IPS-18a (cell line): ENCODE measurements around the gene TMSB10.
"Not testable (repeated sequence)": the region's sequence is repeated elsewhere in the genome, so short reads cannot be mapped to it uniquely, and the experiment has no call there.

Experiments used
- H3K27ac ChIP-seq: one replicate; pipeline ENCODE4 v1.5.1; 2013; ENCODE audit warnings: low read length
- H3K27me3 ChIP-seq: one replicate; pipeline ENCODE4 v1.6.1; 2013; ENCODE audit warnings: mild to moderate bottlenecking, low read length; ENCODE audit not compliant: control insufficient read depth, insufficient read depth
- H3K36me3 ChIP-seq: one replicate; pipeline ENCODE4 v1.6.1; 2013; ENCODE audit warnings: low read depth, low read length; ENCODE audit not compliant: control insufficient read depth
- H3K4me1 ChIP-seq: one replicate; pipeline ENCODE4 v1.6.1; 2013; ENCODE audit warnings: low read depth, low read length; ENCODE audit not compliant: control insufficient read depth
- H3K4me3 ChIP-seq: one replicate; pipeline ENCODE4 v1.5.1; 2013; ENCODE audit warnings: low read length
- H3K9ac ChIP-seq: one replicate; pipeline ENCODE4 v1.6.1; 2013; ENCODE audit warnings: mild to moderate bottlenecking, low read length, moderate library complexity
- H3K9me3 ChIP-seq: one replicate; pipeline ENCODE4 v1.6.1; 2013; ENCODE audit warnings: low read depth, low read length; ENCODE audit not compliant: control insufficient read depth

Gene TMSB10

DNA sequence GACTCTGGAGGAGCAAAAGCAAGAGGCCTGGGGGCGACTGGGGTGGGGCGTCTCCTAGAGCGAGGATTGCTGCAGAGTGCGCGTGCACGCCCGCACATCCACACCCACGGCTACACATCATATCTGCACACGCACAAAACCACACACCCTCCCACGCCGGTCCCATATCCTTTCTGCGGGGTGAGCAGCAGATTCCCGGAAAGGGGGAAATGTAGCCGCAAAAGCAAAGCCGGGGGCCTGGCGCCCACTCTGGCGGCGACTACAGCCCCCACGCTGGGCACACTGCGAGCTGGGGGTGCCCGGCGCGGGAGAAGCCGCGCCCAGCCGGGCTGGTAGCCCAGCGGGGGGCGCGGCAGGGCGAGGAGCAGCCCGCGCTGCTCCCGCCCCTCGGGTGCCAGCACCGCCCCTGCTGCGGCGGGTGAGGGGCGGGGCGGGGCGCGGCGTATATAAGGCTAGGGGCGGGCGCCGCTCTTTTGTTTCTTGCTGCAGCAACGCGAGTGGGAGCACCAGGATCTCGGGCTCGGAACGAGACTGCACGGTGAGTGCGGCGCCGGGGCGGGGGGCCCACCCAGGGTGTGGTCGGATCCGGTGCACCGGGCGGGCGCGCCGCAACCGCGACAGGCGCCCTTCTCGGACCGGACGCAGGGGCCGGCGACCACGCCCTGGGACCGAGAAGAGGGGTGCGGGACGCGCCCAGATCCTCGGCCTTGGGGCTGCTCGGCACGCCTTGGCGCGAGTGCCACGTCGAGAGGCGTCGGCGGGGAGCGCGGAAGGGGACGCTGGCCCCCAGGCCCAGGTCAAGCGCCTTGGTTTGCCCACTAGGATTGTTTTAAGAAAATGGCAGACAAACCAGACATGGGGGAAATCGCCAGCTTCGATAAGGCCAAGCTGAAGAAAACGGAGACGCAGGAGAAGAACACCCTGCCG, at the start of gene TMSB10:
TMSB10 (plus strand) TSS at position 476 of the 927 bp plus-strand sequence.
- Histone ChIP-seq H3K36me3 (no peaks in the 10 kb centered on the region), H3K27me3 (peaks cover 16% of the 10 kb centered on the region), H3K27ac (no peak within 1 kb of the TSS), H3K4me3 (peak within 1 kb of the TSS; percentile 90), H3K9me3 (no peaks in the 10 kb centered on the region), H3K9ac (peak within 1 kb of the TSS; percentile 77), H3K4me1 (peaks cover 8% of the 10 kb centered on the region)

DNA sequence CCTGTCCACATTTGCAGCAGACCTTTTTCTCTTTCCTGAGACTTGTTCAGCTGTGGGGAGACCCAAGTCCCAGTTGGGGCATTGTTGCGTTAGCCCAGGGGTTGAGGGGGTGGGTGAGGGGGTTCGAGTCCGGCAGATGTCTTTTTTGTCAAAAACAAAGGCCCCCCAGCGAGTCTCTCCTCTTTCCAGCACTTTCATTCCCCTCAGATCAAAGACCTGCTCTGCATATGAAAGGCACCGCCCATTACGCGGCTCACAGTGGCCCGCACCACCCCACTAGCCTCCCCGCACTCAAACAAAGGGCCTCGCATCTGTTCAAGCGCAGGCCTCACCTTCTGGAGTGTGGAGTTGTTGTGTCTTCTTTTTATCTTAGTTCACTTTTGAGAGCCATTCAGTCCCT, 49.7 kb upstream of the TMSB10 start:
- no peak overlapping the region for H3K27ac ChIP-seq
- no peaks in the 10 kb centered on the region for H3K9me3 ChIP-seq
- H3K4me1 ChIP-seq: peaks cover 15% of the 10 kb centered on the region
- no peaks in the 10 kb centered on the region for H3K36me3 ChIP-seq
- H3K27me3 ChIP-seq: peaks cover 40% of the 10 kb centered on the region
- no peak overlapping the region for H3K9ac ChIP-seq
- H3K4me3 ChIP-seq: peak overlapping the region; percentile 9

DNA sequence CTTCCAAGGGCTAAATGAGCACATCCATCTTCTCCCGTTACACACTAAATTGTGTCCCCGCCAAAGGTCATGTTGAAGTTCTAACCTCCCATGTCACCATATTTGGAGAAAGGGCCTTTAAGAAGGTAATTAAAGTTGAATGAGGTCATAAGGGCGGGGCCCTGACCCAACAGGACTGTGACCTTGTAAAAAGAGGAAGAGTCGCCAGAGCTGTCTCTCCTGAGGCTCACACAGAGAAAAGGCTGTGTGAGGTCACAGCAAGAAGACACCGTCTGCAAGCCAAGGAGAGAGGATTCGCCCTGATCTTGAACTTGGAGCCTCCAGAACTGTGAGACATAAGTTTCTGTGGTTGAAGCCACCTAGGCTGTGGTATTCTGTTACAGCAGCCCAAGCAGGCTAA, 48.7 kb upstream of the TMSB10 start:
- Histone ChIP-seq H3K4me1 (peaks cover 15% of the 10 kb centered on the region), H3K27ac (no peak overlapping the region), H3K9me3 (no peaks in the 10 kb centered on the region), H3K4me3 (no peak overlapping the region), H3K9ac (no peak overlapping the region), H3K27me3 (peaks cover 40% of the 10 kb centered on the region), H3K36me3 (no peaks in the 10 kb centered on the region)

GRCh38 chr2:84857566-84857965, 47.9 kb upstream of the TMSB10 start:
- no peak overlapping the region for H3K27ac ChIP-seq
- no peaks in the 10 kb centered on the region for H3K9me3 ChIP-seq
- H3K4me1 ChIP-seq: peaks cover 15% of the 10 kb centered on the region
- no peak overlapping the region for H3K9ac ChIP-seq
- no peak overlapping the region for H3K4me3 ChIP-seq
- peaks cover 40% of the 10 kb centered on the region for H3K27me3 ChIP-seq
- H3K36me3 ChIP-seq: no peaks in the 10 kb centered on the region

DNA sequence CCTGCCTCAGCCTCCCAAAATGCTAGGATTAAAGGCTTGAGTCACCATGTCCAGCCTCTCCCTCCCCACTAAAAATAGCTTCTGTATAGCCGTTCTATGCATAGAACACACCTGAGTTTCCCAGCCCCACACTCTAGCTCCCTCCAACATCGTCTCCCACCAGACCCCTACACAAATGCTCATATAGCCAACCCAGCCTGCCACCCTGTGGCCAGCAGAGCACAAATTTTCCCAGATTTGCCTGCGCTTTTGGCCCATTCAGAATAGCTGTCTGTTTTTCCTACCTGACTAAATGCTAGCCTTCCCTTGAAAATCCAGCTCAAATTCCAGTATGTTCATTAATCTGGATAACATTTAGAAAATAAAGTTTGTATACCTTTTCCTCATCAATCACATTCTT, 47.3 kb upstream of the TMSB10 start:
- H3K36me3 ChIP-seq: no peaks in the 10 kb centered on the region
- no peak overlapping the region for H3K4me3 ChIP-seq
- H3K4me1 ChIP-seq: peaks cover 15% of the 10 kb centered on the region
- no peak overlapping the region for H3K27ac ChIP-seq
- H3K27me3 ChIP-seq: peaks cover 40% of the 10 kb centered on the region
- no peak overlapping the region for H3K9ac ChIP-seq
- H3K9me3 ChIP-seq: no peaks in the 10 kb centered on the region

- Histone ChIP-seq H3K27me3 (peaks cover 40% of the 10 kb centered on the region), H3K36me3 (no peaks in the 10 kb centered on the region), H3K4me3 (no peak overlapping the region), H3K4me1 (peaks cover 15% of the 10 kb centered on the region), H3K27ac (no peak overlapping the region), H3K9me3 (no peaks in the 10 kb centered on the region), H3K9ac (no peak overlapping the region)
Observed at GRCh38 chr2:84858937-84859336, 46.5 kb upstream of the TMSB10 start.

GRCh38 chr2:84861539-84861938, 43.9 kb upstream of the TMSB10 start:
- Histone ChIP-seq H3K36me3 (no peaks in the 10 kb centered on the region), H3K4me1 (peaks cover 1% of the 10 kb centered on the region), H3K27me3 (peaks cover 16% of the 10 kb centered on the region), H3K9ac (no peak overlapping the region), H3K4me3 (no peak overlapping the region), H3K9me3 (no peaks in the 10 kb centered on the region), H3K27ac (no peak overlapping the region)

DNA sequence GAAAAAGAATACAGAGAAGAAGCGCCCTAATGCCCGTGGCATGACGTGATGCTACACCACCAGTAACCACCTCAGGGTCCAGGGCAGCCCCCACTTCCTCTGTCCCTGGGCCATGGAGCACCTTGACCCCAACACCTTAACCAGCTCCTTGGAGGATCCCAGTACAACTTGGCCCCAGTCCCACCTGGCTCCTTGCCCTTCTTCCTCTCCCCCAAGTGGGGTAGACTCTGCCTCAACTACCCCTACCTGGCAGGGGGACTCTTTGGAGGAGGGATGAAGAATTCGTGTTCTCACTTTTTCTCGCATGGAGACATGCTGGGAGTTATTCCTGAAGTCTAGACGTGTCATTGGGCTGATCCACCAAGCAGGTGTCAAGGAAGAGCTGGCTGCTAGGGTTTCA, 43.5 kb upstream of the TMSB10 start:
- Histone ChIP-seq H3K27me3 (peaks cover 11% of the 10 kb centered on the region), H3K9ac (no peak overlapping the region), H3K4me1 (no peaks in the 10 kb centered on the region), H3K36me3 (no peaks in the 10 kb centered on the region), H3K27ac (no peak overlapping the region), H3K4me3 (no peak overlapping the region), H3K9me3 (no peaks in the 10 kb centered on the region)

- Histone ChIP-seq H3K9me3 (no peaks in the 10 kb centered on the region), H3K4me1 (no peaks in the 10 kb centered on the region), H3K9ac (no peak overlapping the region), H3K27ac (no peak overlapping the region), H3K27me3 (no peaks in the 10 kb centered on the region), H3K4me3 (no peak overlapping the region), H3K36me3 (no peaks in the 10 kb centered on the region)
Observed at GRCh38 chr2:84865181-84865783, 40.2 kb upstream of the TMSB10 start.

DNA sequence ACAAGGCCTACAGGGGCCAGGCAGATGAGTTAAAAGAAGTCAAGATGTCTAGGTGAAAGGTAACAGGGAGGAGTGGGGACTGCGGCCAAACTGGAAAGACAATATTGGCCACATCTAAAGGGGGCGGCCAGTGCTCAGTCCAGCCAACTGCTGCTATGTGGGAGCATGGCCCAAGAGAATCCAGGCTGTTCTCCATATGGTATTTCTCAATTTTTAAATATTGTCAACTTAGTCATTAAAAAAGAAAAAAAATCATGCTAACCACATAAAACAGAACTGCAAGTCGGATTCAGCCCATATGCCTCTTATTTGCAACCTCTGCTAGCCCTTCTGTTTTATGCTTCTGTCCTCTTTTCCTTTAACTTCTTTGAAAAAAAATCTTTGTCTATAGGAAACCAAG, 39.3 kb upstream of the TMSB10 start:
- Histone ChIP-seq H3K9ac (no peak overlapping the region), H3K4me3 (no peak overlapping the region), H3K27ac (no peak overlapping the region), H3K36me3 (no peaks in the 10 kb centered on the region), H3K27me3 (no peaks in the 10 kb centered on the region), H3K4me1 (no peaks in the 10 kb centered on the region), H3K9me3 (no peaks in the 10 kb centered on the region)

GRCh38 chr2:84868327-84868726, 37.1 kb upstream of the TMSB10 start:
- not testable (repeated sequence) for H3K27ac ChIP-seq, H3K4me3 ChIP-seq, H3K27me3 ChIP-seq, H3K36me3 ChIP-seq, H3K9ac ChIP-seq, H3K4me1 ChIP-seq, H3K9me3 ChIP-seq

DNA sequence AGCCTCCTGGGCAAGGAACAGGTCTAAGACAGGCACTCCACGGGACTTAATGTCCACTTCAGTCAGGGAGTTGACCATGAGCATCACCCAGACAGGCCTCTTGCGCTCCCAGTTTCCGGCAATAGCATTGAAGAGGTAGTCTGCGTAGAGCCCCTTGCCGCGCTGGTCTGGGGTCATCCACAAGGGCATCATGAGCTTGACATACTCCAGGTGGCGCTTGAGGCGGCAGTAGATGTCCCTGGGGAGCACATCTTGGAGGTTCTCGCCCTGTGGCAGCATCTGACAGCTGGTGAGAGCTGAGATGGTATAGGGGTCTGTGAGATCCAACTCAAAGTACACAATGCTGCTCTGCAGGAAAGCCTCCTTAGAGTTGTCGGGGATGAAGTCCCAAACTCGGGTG, 35.1 kb upstream of the TMSB10 start:
- H3K9ac ChIP-seq: no peak overlapping the region
- H3K27ac ChIP-seq: no peak overlapping the region
- no peaks in the 10 kb centered on the region for H3K27me3 ChIP-seq
- H3K4me3 ChIP-seq: no peak overlapping the region
- no peaks in the 10 kb centered on the region for H3K9me3 ChIP-seq
- no peaks in the 10 kb centered on the region for H3K4me1 ChIP-seq
- H3K36me3 ChIP-seq: no peaks in the 10 kb centered on the region
